Esophagus muscularis mucosa (tissue), 4 donors: ENCODE results near the gene PHYH.

Source experiments
- EP300 ChIP-seq: sonication (generic); formaldehyde crosslinking; IDR thresholded peaks from one replicate; pipeline ENCODE4 v1.6.1; 2017; ENCODE audit warnings: antibody characterized with exemption
- POLR2A ChIP-seq: fragments of 450-650 bp; IDR thresholded peaks from one replicate; pipeline ENCODE4 v1.6.1; 2017; ENCODE audit warnings: antibody characterized with exemption, moderate library complexity, mild to moderate bottlenecking, low read depth
- TF ChIP-seq, protein P1 (sequence below), 3 experiments: fragments of 200-600 bp in 2 of 3; fragments of 450-650 bp in 1 of 3; sonication (generic) in 2 of 3; IDR thresholded peaks; one replicate each; pipeline ENCODE4 v1.5.1; 2017 to 2019; ENCODE audit warnings: antibody characterized with exemption in 3 of 3, mild to moderate bottlenecking in 2 of 3, moderate library complexity in 1 of 3

DNA sequence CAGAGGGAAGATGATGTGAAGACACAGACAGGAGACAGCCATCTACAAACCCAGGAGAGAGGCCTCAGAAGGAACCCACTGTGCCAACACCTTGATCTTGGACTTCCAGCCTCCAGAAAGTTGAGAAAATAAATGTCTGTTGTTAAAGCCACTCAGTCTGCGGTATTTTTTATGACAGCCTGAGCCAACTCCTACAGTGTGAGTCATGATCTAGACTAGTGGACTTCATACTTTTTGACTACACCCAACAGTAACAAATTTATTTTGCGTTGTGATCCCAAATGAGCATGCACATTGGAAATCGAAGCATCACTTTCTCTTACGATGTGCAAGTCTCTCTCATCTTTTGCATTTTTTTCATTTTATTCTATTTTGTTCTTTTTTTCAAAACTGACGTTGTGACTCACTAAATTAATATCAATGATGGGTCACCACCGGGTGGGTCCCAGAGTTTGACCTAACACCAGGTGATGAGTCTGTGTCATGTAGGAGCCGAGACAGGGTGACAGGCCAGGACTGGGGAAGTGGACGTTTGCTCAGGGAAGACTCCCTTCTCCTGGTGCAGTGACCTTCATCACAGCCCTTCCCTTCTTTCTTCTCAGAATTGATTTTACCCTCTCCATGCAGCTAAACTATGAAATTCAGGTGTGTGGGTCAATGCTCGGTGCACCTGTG, 28.9 kb downstream of the PHYH start:
- TF ChIP-seq, protein P1, sequence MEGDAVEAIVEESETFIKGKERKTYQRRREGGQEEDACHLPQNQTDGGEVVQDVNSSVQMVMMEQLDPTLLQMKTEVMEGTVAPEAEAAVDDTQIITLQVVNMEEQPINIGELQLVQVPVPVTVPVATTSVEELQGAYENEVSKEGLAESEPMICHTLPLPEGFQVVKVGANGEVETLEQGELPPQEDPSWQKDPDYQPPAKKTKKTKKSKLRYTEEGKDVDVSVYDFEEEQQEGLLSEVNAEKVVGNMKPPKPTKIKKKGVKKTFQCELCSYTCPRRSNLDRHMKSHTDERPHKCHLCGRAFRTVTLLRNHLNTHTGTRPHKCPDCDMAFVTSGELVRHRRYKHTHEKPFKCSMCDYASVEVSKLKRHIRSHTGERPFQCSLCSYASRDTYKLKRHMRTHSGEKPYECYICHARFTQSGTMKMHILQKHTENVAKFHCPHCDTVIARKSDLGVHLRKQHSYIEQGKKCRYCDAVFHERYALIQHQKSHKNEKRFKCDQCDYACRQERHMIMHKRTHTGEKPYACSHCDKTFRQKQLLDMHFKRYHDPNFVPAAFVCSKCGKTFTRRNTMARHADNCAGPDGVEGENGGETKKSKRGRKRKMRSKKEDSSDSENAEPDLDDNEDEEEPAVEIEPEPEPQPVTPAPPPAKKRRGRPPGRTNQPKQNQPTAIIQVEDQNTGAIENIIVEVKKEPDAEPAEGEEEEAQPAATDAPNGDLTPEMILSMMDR (IDR thresholded peaks at IDR 0.05) = no peak
- no peak for TF ChIP-seq POLR2A
- TF ChIP-seq EP300 = no peak
